Endodermal cell (in vitro differentiated cells): ENCODE measurements around the gene FGF18. TPM values are rescaled to one million over a fixed set of nuclear protein-coding genes. Genes with fewer than 3 reads are reported as not detected.
A peak's percentile ranks its signal among the peaks of the same experiment; 100 is the strongest.

Experiments used
- DNase-seq: peaks from one replicate; pipeline ENCODE4 v3.0.0-alpha.2; 2017
- H3K27ac ChIP-seq: 2 replicates; pipeline ENCODE4 v1.5.1; 2013; ENCODE audit warnings: mild to moderate bottlenecking, low read depth, low read length, moderate library complexity
- H3K27me3 ChIP-seq: 2 replicates; pipeline ENCODE4 v1.6.1; 2013; ENCODE audit warnings: mild to moderate bottlenecking, low read length, moderate library complexity; ENCODE audit not compliant: insufficient read depth, control insufficient read depth, poor library complexity, severe bottlenecking
- H3K36me3 ChIP-seq: 2 replicates; pipeline ENCODE4 v1.7.0; 2013; ENCODE audit warnings: mild to moderate bottlenecking, low read length, moderate library complexity; ENCODE audit not compliant: control insufficient read depth, insufficient read depth
- H3K4me1 ChIP-seq: one replicate; pipeline ENCODE4 v1.7.0; 2013; ENCODE audit warnings: low read length; ENCODE audit not compliant: control insufficient read depth, insufficient read depth
- H3K4me3 ChIP-seq: 2 replicates; pipeline ENCODE4 v1.5.1; 2013; ENCODE audit warnings: mild to moderate bottlenecking, low read length, moderate library complexity
- H3K9ac ChIP-seq: 2 replicates; pipeline ENCODE4 v1.6.1; 2013; ENCODE audit warnings: mild to moderate bottlenecking, low read length, moderate library complexity; ENCODE audit not compliant: poor library complexity, severe bottlenecking; ENCODE audit errors: extremely low read depth
- H3K9me3 ChIP-seq: 2 replicates; pipeline ENCODE4 v1.6.1; 2013; ENCODE audit warnings: mild to moderate bottlenecking, low read length, moderate library complexity; ENCODE audit not compliant: control insufficient read depth
- H3K27ac Mint-ChIP-seq: 2 replicates; pipeline ENCODE4 v1.8.0; 2020; ENCODE audit warnings: mixed read lengths
- H3K27me3 Mint-ChIP-seq: 2 replicates; pipeline ENCODE4 v1.8.0; 2021; ENCODE audit warnings: mild to moderate bottlenecking, mixed read lengths; ENCODE audit not compliant: insufficient read depth
- H3K36me3 Mint-ChIP-seq: 2 replicates; pipeline ENCODE4 v1.8.0; 2020; ENCODE audit warnings: low read depth, mixed read lengths
- H3K4me1 Mint-ChIP-seq: 2 replicates; pipeline ENCODE4 v1.8.0; 2020; ENCODE audit warnings: mixed read lengths
- H3K4me3 Mint-ChIP-seq: 2 replicates; pipeline ENCODE4 v1.8.0; 2020; ENCODE audit warnings: mild to moderate bottlenecking, moderate library complexity, mixed read lengths
- H3K9me3 Mint-ChIP-seq: 2 replicates; pipeline ENCODE4 v1.8.0; 2020; ENCODE audit warnings: mild to moderate bottlenecking, mixed read lengths
- CTCF ChIP-seq: fragments of 200-600 bp; sonication (generic); conservative IDR thresholded peaks from 2 replicates; pipeline ENCODE4 v1.5.0; 2021; ENCODE audit warnings: antibody characterized with exemption, mild to moderate bottlenecking
- WGBS, 2 experiments: methylation state at CpG; one replicate each; pipeline versions ENCODE4 v1.1.5 to v1.1.7; 2013; ENCODE audit warnings: missing lambda C conversion rate in 2 of 2, mixed read lengths in 1 of 2; ENCODE audit not compliant: insufficient coverage in 1 of 2, insufficient read length in 1 of 2; 5-methylcytosine and 5-hydroxymethylcytosine counted together
- total RNA-seq, 2 donors: library from RNA; stranded (reverse); fragmentation: NEBNext Ultra II Directional in 1 of 2; extraction: Animal tissue kit (Norgen Biotek cat#: 25700) in 1 of 2; gene quantifications; 2 replicates in 1 of 2; 3 replicates in 1 of 2; pipeline ENCODE4 v1.2.1, GENCODE V29; 2021

FGF18 gene
- total RNA-seq, 2 donors from 2014 or later = 0.44 to 0.57 TPM

GRCh38 chr5:171437286-171437821 lies 17.9 kb downstream of the FGF18 start:
- peaks cover 12% of the 10 kb centered on the region for H3K4me1 Mint-ChIP-seq
- peak; percentile 67 for DNase-seq
- 59 to 69% methylated on average over 11 to 14 of the region's 14 CpGs for WGBS, 2 experiments

DNA sequence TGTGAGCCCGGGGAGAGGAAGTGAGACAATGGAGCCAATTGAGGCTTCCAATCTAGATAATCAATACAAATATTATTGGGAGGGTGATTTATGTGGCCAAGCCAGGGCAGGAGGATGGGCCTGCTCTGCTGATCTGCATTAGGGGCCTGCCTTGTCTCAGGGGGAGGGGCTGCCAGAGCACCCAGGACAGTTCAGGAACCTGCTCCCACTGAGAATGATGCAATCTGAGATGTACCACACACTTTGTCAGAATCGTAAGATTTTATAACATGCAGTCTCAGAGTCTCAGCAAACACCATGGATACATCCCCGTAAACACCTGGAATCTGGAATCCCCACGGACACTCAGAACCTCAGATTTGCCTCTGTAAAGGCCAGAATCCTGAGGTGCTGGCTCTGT lies 19.3 kb downstream of the FGF18 start:
- Histone ChIP-seq H3K4me1 (no peaks in the 10 kb centered on the region), H3K36me3 (no peaks in the 10 kb centered on the region), H3K4me3 (no peak overlapping the region), H3K9ac (no peak overlapping the region), H3K27ac (no peak overlapping the region), H3K9me3 (no peaks in the 10 kb centered on the region), H3K27me3 (no peaks in the 10 kb centered on the region)
- Mint-ChIP-seq H3K27ac (no peak overlapping the region), H3K27me3 (no peaks in the 10 kb centered on the region), H3K9me3 (no peaks in the 10 kb centered on the region), H3K36me3 (no peaks in the 10 kb centered on the region), H3K4me3 (no peak overlapping the region), H3K4me1 (peaks cover 8% of the 10 kb centered on the region)
- DNase-seq = no peak
- 89 to 93% methylated on average over 3 to 4 of the region's 4 CpGs for WGBS, 2 experiments
- no peak for TF ChIP-seq CTCF

More at GRCh38 chr5:171437286-171437821, 17.9 kb downstream of the FGF18 start:
- peak; percentile 28 for TF ChIP-seq CTCF
- H3K36me3 Mint-ChIP-seq = no peaks in the 10 kb centered on the region
- H3K9me3 ChIP-seq = no peaks in the 10 kb centered on the region
- peak overlapping the region; percentile 85 for H3K27ac ChIP-seq
- no peaks in the 10 kb centered on the region for H3K27me3 Mint-ChIP-seq
- no peaks in the 10 kb centered on the region for H3K4me1 ChIP-seq
- no peak overlapping the region for H3K9ac ChIP-seq
- no peaks in the 10 kb centered on the region for H3K27me3 ChIP-seq
- H3K4me3 Mint-ChIP-seq = no peak overlapping the region
- H3K9me3 Mint-ChIP-seq = no peaks in the 10 kb centered on the region
- no peaks in the 10 kb centered on the region for H3K36me3 ChIP-seq
- no peak overlapping the region for H3K4me3 ChIP-seq
- H3K27ac Mint-ChIP-seq = no peak overlapping the region

DNA sequence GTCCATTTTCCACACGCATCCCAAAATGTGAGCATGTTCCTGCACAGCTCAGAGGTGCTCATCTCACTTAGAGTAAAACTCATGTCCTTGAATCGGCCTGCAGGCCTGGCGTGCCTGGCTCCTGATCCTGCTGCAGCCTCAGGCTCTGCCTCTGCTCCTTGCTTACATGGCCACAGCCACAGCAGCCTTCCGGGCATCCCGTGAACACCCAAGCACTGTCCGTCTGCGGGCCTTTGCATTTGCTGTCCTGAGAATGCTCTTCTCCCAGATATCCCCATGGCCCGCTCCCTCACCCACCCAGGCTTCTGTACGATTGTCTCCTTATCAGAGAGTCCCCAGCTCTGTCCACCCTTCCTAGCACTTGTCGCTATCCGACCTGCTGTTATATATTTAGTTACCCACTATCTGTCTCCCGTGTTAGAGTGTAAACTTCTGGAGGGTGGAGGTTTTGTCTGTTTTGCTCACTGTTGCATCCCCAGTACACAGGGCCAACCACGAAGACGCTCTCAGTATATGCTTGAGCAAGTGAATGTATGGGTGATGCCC lies 21.9 kb downstream of the FGF18 start:
- H3K27ac Mint-ChIP-seq = no peak overlapping the region
- no peaks in the 10 kb centered on the region for H3K36me3 ChIP-seq
- H3K4me1 ChIP-seq = no peaks in the 10 kb centered on the region
- 96% methylated on average over 11 to 14 of the region's 14 CpGs for WGBS, 2 experiments
- H3K4me3 Mint-ChIP-seq = no peak overlapping the region
- H3K27me3 ChIP-seq = no peaks in the 10 kb centered on the region
- H3K27me3 Mint-ChIP-seq = no peaks in the 10 kb centered on the region
- DNase-seq = no peak
- H3K9ac ChIP-seq = no peak overlapping the region
- peaks cover 8% of the 10 kb centered on the region for H3K4me1 Mint-ChIP-seq
- no peaks in the 10 kb centered on the region for H3K9me3 Mint-ChIP-seq
- H3K27ac ChIP-seq = no peak overlapping the region
- H3K9me3 ChIP-seq = no peaks in the 10 kb centered on the region
- no peak overlapping the region for H3K4me3 ChIP-seq
- H3K36me3 Mint-ChIP-seq = no peaks in the 10 kb centered on the region
- TF ChIP-seq CTCF = no peak
